ENCODE measurements around the gene COMT.

The COMT gene

GRCh38 chr22:19997561-19998231, 56.1 kb downstream of the COMT start:
- peak; percentile 50 for DNase-seq

DNA sequence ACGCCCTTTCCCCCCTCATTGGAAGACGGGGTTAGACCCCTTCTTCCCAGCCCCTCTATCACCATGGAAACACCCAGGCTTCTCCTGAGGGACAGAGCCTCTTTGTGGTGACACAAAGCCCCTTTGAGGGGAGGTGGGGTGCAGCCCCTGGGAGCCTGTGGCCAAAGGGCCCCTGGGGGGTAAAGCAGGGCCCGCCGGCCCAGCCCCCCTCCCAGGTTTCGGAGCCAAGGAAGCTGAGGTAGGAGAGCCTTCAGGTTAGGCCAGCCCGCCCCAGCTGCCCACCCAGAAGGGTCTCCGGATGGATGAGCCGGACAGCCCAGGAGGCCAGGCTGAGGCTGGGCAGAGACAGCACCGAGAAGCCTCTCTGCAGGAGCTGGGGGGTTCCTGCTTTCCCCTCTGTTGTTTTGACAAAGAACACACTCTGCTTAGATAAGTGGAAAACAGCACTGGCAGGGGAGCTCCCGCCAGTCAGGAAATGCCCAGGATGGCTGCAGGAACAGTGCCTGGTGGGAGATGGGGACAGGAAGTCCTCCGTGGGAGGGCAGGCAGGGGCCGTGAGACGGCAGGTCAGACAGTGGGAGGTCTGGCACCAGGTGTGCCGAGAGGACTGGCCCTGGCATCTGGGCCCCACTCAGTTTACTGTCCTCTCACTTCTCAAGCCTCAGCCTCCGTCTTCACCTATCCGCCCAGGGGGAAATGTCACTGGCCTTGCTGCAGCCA, 56.8 kb downstream of the COMT start:
- peak; percentile 87 for DNase-seq

GRCh38 chr22:19998991-19999820, 57.6 kb downstream of the COMT start:
- DNase-seq = peak; percentile 49

DNA sequence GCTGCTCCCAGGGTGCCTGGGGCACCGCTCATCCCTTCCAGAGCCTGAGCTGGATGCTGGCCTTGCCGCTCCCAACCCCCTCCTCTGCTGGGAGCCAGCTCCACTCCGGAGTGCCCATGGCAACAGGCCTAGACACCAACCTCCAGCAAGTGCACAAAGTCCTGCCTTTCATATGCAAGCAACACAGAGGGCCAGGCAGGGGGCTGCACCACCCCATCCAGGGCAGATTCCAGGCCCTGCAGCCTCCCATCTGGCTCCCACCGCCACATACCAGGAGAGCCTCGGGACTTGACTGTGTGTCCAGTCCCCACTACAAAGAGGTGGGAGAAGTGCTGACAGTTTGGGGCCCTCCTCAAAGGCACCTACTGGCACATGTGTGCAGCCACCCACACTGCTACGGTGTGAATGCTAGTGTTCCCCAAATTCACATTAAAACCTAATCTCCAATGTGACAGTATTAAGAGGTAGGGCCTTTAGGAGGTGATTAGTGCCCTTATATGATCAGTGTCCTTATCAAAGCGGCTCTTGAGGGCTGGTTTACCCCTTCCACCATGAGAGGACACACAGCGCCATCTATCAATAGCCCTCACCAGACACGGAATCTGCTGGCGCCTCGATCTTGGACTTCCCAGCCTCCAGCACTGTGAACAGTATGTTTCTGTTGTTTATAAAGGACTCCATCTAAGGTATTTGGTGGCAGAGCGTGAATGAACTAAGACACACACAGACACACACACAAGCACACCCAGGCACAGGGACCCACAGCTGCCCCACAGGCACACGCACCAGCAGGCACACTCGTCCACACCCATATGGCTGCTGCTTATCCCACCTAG, 58.9 kb downstream of the COMT start:
- peak; percentile 83 for DNase-seq

DNA sequence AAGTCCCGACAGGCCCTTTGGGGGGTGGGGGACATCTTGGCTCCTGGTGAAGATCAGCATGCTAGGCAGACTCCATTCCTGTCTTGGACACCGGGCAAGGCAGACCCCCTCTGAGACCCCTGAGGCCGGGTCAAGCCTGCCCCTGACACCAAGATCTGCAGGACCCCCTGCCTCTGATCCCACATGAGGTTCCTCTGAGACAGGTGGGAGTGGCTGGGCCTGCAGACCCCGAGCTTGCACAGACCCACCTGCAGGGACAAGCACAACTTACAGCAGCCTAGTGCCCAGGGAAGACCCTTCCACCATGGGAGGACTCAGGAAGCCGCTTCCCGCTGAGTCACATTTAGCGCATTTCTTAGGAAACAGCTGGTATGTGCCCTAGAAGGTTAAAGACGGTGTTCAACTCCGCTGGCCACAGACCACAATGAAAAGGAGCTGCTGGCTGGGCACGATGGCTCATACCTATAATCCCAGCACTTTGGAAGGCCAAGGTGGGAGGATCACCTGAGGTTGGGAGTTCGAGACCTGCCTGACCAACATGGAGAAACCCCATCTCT, 59.6 kb downstream of the COMT start:
- DNase-seq = no peak

DNA sequence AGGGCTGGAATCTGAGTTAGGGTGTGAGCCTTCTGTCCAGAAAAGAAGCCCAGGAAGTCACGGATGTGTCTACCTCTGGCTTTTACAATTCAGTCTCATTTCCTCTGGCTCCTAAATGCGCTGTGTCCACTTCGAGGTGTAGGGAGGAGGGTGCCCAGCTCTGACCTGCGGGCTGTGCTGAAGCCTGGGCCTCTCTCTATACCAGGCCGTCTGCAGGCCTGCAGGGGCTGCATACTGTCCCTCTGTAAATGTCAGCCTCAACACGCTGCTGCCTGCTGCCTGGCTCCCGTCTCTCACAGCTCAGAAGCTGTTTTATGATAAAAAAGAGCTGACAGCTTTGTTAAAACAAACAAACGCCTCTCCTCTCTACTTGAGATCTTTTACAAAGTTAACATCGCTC, 60.6 kb downstream of the COMT start:
- DNase-seq = no peak

DNA sequence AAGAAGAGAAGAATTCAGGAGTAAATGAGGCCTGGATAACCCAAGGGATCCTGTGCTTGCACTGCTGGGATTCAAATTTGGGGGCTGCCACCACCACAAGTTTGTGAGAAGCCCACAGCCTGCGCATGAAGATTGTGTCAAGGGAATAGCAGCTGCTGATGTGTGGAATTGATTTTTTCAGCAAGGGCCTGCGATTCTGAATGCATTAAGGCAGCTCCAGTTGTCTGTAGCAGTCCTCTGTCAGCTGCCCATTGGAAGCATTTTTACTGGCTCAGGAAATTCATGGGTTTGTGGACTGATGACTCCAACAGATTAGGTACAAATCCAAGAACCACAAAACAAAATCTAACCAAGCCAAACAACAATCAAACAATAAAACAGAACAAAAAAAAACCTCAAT, 61.1 kb downstream of the COMT start:
- no peak for DNase-seq

DNA sequence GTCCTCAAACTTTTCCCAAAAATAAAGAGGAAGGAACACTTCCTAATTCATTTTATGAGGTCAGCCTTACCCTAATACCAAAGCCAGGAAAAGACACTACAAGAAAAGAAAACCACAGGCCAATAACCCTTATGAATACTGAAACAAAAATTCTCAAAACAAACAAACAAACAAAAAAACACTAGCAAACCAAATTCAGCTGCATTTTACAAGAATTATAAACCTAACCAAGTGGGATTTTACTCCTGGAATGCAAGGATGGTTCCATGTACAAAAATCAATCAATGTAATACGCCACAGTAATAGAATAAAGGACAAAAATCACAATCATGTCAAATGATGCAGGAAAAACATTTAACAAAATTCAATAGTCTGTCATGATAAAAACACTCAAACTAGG, 61.7 kb downstream of the COMT start:
- DNase-seq = no peak

DNA sequence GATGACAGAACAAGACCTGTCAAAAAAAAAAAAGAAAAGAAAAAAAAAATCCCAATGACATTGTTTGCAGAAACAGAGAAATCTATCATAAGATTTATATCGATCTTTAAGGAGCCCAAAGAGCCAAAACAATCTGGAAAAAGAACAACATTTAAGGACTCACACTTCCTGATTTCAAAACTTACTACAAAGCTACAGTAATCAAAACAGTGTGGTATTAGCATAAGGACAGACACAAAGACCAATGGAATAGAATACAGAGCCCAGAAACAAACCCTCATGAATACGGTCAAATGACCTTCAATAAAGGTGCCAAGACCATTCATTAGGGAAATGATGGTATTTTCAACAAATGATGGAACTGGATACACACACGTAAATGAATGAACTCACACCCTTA, 62.9 kb downstream of the COMT start:
- DNase-seq = no peak

GRCh38 chr22:20008221-20008995, 66.8 kb downstream of the COMT start:
- DNase-seq = no peak

DNA sequence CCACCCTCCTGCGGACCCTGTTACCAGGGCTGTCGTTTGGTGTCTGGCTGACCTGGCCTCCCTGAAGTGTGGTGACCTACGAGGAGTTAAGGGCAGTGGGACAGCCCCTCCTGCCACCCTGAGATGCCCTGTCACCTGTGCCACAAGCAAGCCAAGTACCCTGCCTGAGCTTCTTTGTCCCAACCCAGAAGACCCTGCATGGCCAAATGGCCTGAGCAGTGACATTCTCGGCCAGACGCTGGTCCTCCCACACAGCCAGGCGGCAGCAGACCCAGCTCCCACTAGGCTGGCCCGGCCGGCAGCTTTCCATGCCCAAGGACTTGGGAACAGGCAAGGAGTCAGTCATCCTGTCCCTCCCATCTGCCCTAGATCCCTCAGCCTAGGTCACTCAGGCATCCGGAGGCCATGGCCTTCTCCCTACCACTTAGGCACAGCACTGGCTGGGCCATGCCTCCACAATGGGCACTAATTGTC, 67.5 kb downstream of the COMT start:
- no peak for DNase-seq

GRCh38 chr22:20009582-20010306, 68.2 kb downstream of the COMT start:
- no peak for DNase-seq

- DNase-seq = no peak
Observed at GRCh38 chr22:20010307-20011122, 68.9 kb downstream of the COMT start.

- DNase-seq = no peak
Observed at GRCh38 chr22:20011123-20011992, 69.8 kb downstream of the COMT start.

GRCh38 chr22:20011993-20012740, 70.6 kb downstream of the COMT start:
- DNase-seq = no peak

DNA sequence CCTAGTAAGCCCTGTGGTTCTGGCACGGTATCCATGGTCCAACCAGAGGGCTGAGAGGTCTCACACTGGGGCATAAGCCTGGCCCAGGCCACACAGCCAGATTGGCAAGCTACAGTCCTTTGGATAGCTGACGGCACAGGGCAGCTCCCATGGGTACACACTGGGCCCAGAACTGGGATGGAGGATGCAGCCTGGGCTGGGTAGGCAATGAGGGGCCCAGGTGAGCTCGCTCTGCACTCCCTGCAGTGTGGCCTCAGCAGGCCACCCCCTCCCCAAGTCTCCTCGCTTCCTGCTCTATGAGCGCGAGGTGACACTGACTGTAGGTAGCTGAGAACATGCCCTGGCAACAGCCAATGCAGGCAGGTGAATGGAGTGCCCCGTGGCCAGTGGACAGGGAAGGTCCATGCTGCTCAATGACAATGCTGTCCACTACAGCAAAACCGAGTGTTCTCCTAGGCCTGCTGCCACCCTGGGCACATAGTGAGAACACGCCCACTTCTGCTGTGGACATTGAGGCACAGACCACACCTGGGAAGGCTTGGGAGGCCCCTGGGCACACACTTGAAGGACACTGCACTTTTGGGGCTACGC, 71.3 kb downstream of the COMT start:
- DNase-seq = no peak

DNA sequence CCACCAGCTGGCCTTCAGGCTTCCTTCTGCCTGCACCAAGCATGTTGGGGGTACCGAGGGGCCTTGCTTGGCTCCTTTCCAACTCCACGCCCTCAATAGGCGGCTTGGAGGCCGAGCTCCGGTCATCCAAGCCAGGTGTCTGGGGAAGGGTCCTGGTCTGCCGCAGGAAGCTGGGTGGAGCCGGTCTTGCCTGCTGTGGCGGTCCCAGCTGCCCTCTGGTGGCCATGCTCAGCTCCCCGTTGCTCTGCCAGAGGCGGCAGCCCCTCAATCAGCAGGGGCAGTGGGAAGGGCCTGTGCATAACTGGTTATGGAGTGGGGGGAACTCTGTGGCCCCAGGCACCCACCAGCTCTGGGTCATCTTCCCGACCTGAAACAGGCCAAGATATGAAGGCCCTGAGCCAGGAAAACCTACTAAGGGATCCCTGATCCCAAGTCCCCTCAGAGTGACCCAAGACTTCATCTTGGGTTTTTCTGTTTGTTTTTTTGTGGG, 71.9 kb downstream of the COMT start:
- peak; percentile 88 for DNase-seq
